A673 (cell line): ENCODE measurements around the gene EIF4E3. TPM values are rescaled to one million over a fixed set of nuclear protein-coding genes. Genes with fewer than 3 reads are reported as not detected.

Source experiments
- BruUV-seq: library from RNA; stranded (reverse); fragments of 400-500 nt; replicated peaks from 2 replicates; lab custom pipeline; 2021; lab: Mats Ljungman, UMichigan
- CTCF ChIA-PET: fragments of 300-600 bp; sonication (Branson Sonifier 250); formaldehyde crosslinking; loops from one replicate; lab custom pipeline; 2022; ENCODE audit warnings: antibody characterized with exemption; lab: Charles Lee
- POLR2A ChIA-PET: fragments of 300-600 bp; sonication (Branson Sonifier 250); formaldehyde crosslinking; loops from one replicate; lab custom pipeline; 2022; ENCODE audit warnings: antibody characterized with exemption; ENCODE audit not compliant: low non-redundant PET; lab: Charles Lee
- DNase-seq: peaks from one replicate; pipeline ENCODE4 v3.0.0-alpha.2; 2015; ENCODE audit warnings: low spot score
- H3K27ac ChIP-seq: fragments of 200-600 bp; sonication (generic); 2 replicates; pipeline ENCODE4 v1.5.1; 2016; ENCODE audit warnings: mixed run types, low read depth, mild to moderate bottlenecking, mixed read lengths, antibody characterized with exemption, low read length; ENCODE audit not compliant: poor library complexity, severe bottlenecking
- H3K27me3 ChIP-seq: fragments of 200-600 bp; sonication (generic); replicated peaks from 2 replicates; pipeline ENCODE4 v1.6.1; 2017; ENCODE audit warnings: mixed run types, low read depth, mild to moderate bottlenecking, mixed read lengths, antibody characterized with exemption, low read length; ENCODE audit not compliant: insufficient read depth, poor library complexity
- H3K36me3 ChIP-seq: fragments of 200-600 bp; sonication (generic); 2 replicates; pipeline ENCODE4 v1.6.1; 2016; ENCODE audit warnings: mixed run types, mild to moderate bottlenecking, mixed read lengths, antibody characterized with exemption, low read length; ENCODE audit not compliant: insufficient read depth, poor library complexity, severe bottlenecking
- H3K4me1 ChIP-seq: fragments of 200-600 bp; sonication (generic); 2 replicates; pipeline ENCODE4 v1.6.1; 2017; ENCODE audit warnings: mixed run types, mild to moderate bottlenecking, mixed read lengths, antibody characterized with exemption, low read length; ENCODE audit not compliant: insufficient read depth, poor library complexity, severe bottlenecking
- H3K4me3 ChIP-seq: fragments of 200-600 bp; sonication (generic); 2 replicates; pipeline ENCODE4 v1.5.1; 2016; ENCODE audit warnings: low read depth, mixed run types, mild to moderate bottlenecking, mixed read lengths, low read length; ENCODE audit not compliant: poor library complexity, severe bottlenecking
- H3K9me3 ChIP-seq: fragments of 200-600 bp; sonication (generic); 2 replicates; pipeline ENCODE4 v1.6.1; 2016; ENCODE audit warnings: mixed run types, low read depth, mild to moderate bottlenecking, mixed read lengths, antibody characterized with exemption, low read length; ENCODE audit not compliant: poor library complexity, severe bottlenecking
- CTCF ChIP-seq: fragments of 300-800, 200-600 bp; sonication (generic); conservative IDR thresholded peaks from 2 replicates; pipeline ENCODE4 v1.5.1; 2017; ENCODE audit warnings: low read depth, mild to moderate bottlenecking, antibody characterized with exemption, low read length, moderate library complexity, mixed read lengths
- EZH2 ChIP-seq: fragments of 200-600 bp; sonication (generic); IDR thresholded peaks from 2 replicates; pipeline ENCODE4 v1.6.1; 2017; ENCODE audit warnings: borderline replicate concordance, low read depth, mild to moderate bottlenecking, mixed read lengths, antibody characterized with exemption, low read length; ENCODE audit not compliant: poor library complexity, severe bottlenecking
- intact Hi-C: fragments of 100-400 bp; cut with micrococcal nuclease; formaldehyde crosslinking; loops from one replicate; pipeline ENCODE4 v1.10.0; 2022; ENCODE audit not compliant: unreplicated experiment
- total RNA-seq: library from RNA; stranded (reverse); gene quantifications from 2 replicates; pipeline ENCODE4 v1.2.3, GENCODE V29; 2021

The EIF4E3 gene
- total RNA-seq, 1 experiment from 2014 or later, result 3.1 TPM

- Histone ChIP-seq H3K4me1 (no peaks in the 10 kb centered on the region), H3K9me3 (no peaks in the 10 kb centered on the region), H3K36me3 (no peaks in the 10 kb centered on the region), H3K4me3 (no peak overlapping the region), H3K27me3 (no peaks in the 10 kb centered on the region), H3K27ac (no peak overlapping the region)
- no TSS peak for BruUV-seq
- intact Hi-C loops, result no loop called here
- no peak for DNase-seq
- ChIA-PET POLR2A (no interaction called here), CTCF (no interaction called here)
- no peak for TF ChIP-seq CTCF
- no peak for TF ChIP-seq EZH2
These were observed 51.7 kb downstream of the EIF4E3 start for GRCh38 chr3:71673486-71673885.

GRCh38 chr3:71672807-71673206 lies 52.4 kb downstream of the EIF4E3 start:
- POLR2A ChIA-PET, result no interaction called here
- no peak overlapping the region for H3K4me3 ChIP-seq
- TF ChIP-seq CTCF, result no peak
- no peak for TF ChIP-seq EZH2
- H3K27ac ChIP-seq, result no peak overlapping the region
- intact Hi-C loops, result no loop called here
- H3K9me3 ChIP-seq, result no peaks in the 10 kb centered on the region
- BruUV-seq, result no TSS peak
- DNase-seq, result no peak
- no peaks in the 10 kb centered on the region for H3K27me3 ChIP-seq
- no peaks in the 10 kb centered on the region for H3K4me1 ChIP-seq
- CTCF ChIA-PET, result no interaction called here
- H3K36me3 ChIP-seq, result no peaks in the 10 kb centered on the region

- ChIA-PET POLR2A (no interaction called here), CTCF (interaction anchor here (0.6 kb wide), 1 partner anchor 1314 kb away, joined by 3 read pairs; no protein-coding TSS in a partner anchor)
- no TSS peak for BruUV-seq
- no peak for DNase-seq
- Histone ChIP-seq H3K4me3 (no peak overlapping the region), H3K9me3 (no peaks in the 10 kb centered on the region), H3K27me3 (no peaks in the 10 kb centered on the region), H3K36me3 (no peaks in the 10 kb centered on the region), H3K4me1 (no peaks in the 10 kb centered on the region), H3K27ac (no peak overlapping the region)
- intact Hi-C loops, result no loop called here
- TF ChIP-seq EZH2, result no peak
These were observed 52.9 kb downstream of the EIF4E3 start for GRCh38 chr3:71672340-71672739.

- Histone ChIP-seq H3K4me1 (no peaks in the 10 kb centered on the region), H3K9me3 (no peaks in the 10 kb centered on the region), H3K27me3 (no peaks in the 10 kb centered on the region), H3K27ac (no peak overlapping the region), H3K4me3 (no peak overlapping the region), H3K36me3 (no peaks in the 10 kb centered on the region)
- no TSS peak for BruUV-seq
- intact Hi-C loops, result no loop called here
- POLR2A ChIA-PET, result no interaction called here
- TF ChIP-seq CTCF (no peak), EZH2 (no peak)
- CTCF ChIA-PET, result no interaction called here
- no peak for DNase-seq
These were observed 53.9 kb downstream of the EIF4E3 start for GRCh38 chr3:71671216-71671845.
